Endothelial cell of umbilical vein (primary cell): ENCODE measurements around the gene LDLRAD4. TPM values are rescaled to one million over a fixed set of nuclear protein-coding genes. Genes with fewer than 3 reads are reported as not detected.

Experiments
- BruUV-seq: library from RNA; stranded (reverse); fragments of 400-500 nt; replicated peaks from 2 replicates; lab custom pipeline; 2021; lab: Mats Ljungman, UMichigan
- CTCF ChIA-PET: fragments of 300-600, 350-600 bp; sonication (Branson Sonifier 250); formaldehyde crosslinking; loops from one replicate; lab custom pipeline; 2021; ENCODE audit warnings: antibody characterized with exemption, inconsistent platforms; lab: Charles Lee
- POLR2A ChIA-PET: fragments of 300-600, 350-600 bp; sonication (Branson Sonifier 250); formaldehyde crosslinking; loops from one replicate; lab custom pipeline; 2021; ENCODE audit warnings: antibody characterized with exemption, inconsistent platforms; lab: Charles Lee
- DNase-seq: peaks from one replicate; pipeline ENCODE4 v3.0.0-alpha.2; 2011; ENCODE audit warnings: low read depth, low spot score
- FAIRE-seq: peaks from 2 replicates; lab custom pipeline; 2011; peaks lifted over from hg19 to GRCh38; lab: Jason Lieb, UNC
- H2AFZ ChIP-seq: 2 replicates; pipeline ENCODE4 v1.6.0; 2012; ENCODE audit warnings: low read depth, low read length, control low read depth, inconsistent platforms
- H3K27ac ChIP-seq: 2 replicates; pipeline ENCODE4 v1.5.1; 2011; ENCODE audit warnings: low read depth, mild to moderate bottlenecking, control low read depth, low read length, moderate library complexity; ENCODE audit not compliant: insufficient read depth
- H3K27me3 ChIP-seq, 2 experiments: 2 replicates each; pipeline versions ENCODE4 v1.6.0 to v1.6.1; 2011; ENCODE audit warnings: low read length in 2 of 2, mixed read lengths in 1 of 2; ENCODE audit not compliant: control insufficient read depth in 2 of 2, insufficient read depth in 2 of 2
- H3K36me3 ChIP-seq, 2 experiments: 2 replicates in 1 of 2; 3 replicates in 1 of 2; pipeline ENCODE4 v1.5.1; 2011; ENCODE audit warnings: low read length in 2 of 2, mild to moderate bottlenecking in 1 of 2, moderate library complexity in 1 of 2; ENCODE audit not compliant: control insufficient read depth in 2 of 2, insufficient read depth in 2 of 2; ENCODE audit errors: extremely low read depth in 1 of 2
- H3K4me1 ChIP-seq: 3 replicates; pipeline ENCODE4 v1.5.1; 2011; ENCODE audit warnings: mild to moderate bottlenecking, low read length; ENCODE audit not compliant: control insufficient read depth, insufficient read depth; ENCODE audit errors: extremely low read depth
- H3K4me2 ChIP-seq: 2 replicates; pipeline ENCODE4 v1.6.1; 2011; ENCODE audit warnings: low read length, control low read depth, mixed read lengths; ENCODE audit not compliant: insufficient read depth
- H3K4me3 ChIP-seq, 3 experiments: fragments of 200-600 bp in 1 of 3; sonication (generic), shearing (Covaris generic) in 1 of 3; replicated peaks in 1 of 3; 2 replicates each; pipeline ENCODE4 v1.5.1; 2011 to 2016; ENCODE audit warnings: control low read depth in 3 of 3, low read length in 3 of 3, mild to moderate bottlenecking in 2 of 3, inconsistent platforms in 1 of 3, low read depth in 1 of 3, moderate library complexity in 1 of 3; ENCODE audit not compliant: insufficient read depth in 1 of 3
- H3K79me2 ChIP-seq: 2 replicates; pipeline ENCODE4 v1.6.0; 2012; ENCODE audit warnings: low read length, inconsistent platforms; ENCODE audit not compliant: control insufficient read depth, insufficient read depth
- H3K9ac ChIP-seq: replicated peaks from 2 replicates; pipeline ENCODE3; 2011; ENCODE audit warnings: low read length, control low read depth; ENCODE audit not compliant: insufficient read depth; ENCODE audit errors: extremely low read depth
- H3K9me1 ChIP-seq: replicated peaks from 3 replicates; pipeline ENCODE4 v1.6.0; 2011; ENCODE audit warnings: mild to moderate bottlenecking, low read length; ENCODE audit not compliant: control insufficient read depth, insufficient read depth; ENCODE audit errors: extremely low read depth
- H3K9me3 ChIP-seq: replicated peaks from 2 replicates; pipeline ENCODE4 v1.5.1; 2012; ENCODE audit warnings: low read length, inconsistent platforms; ENCODE audit not compliant: control insufficient read depth, insufficient read depth
- H4K20me1 ChIP-seq: replicated peaks from 2 replicates; pipeline ENCODE3; 2011; ENCODE audit warnings: mild to moderate bottlenecking, low read length; ENCODE audit not compliant: control insufficient read depth, insufficient read depth; ENCODE audit errors: extremely low read depth
- CTCF ChIP-seq, 2 donors: IDR thresholded peaks; 1 replicate in 1 of 2; 2 replicates in 1 of 2; pipeline ENCODE4 v1.5.1; 2011; ENCODE audit warnings: low read length in 2 of 2, mild to moderate bottlenecking in 2 of 2, moderate library complexity in 2 of 2, control low read depth in 1 of 2, inconsistent platforms in 1 of 2, low read depth in 1 of 2; ENCODE audit not compliant: insufficient read depth in 1 of 2; ENCODE audit errors: extremely low read depth in 1 of 2
- EZH2 ChIP-seq: IDR thresholded peaks from 2 replicates; pipeline ENCODE4 v1.6.1; 2012; ENCODE audit warnings: borderline replicate concordance, low read depth, mild to moderate bottlenecking, moderate library complexity, low read length, inconsistent platforms; ENCODE audit not compliant: severe bottlenecking
- FOS ChIP-seq: IDR thresholded peaks from 2 replicates; pipeline ENCODE4 v1.6.1; 2011; ENCODE audit warnings: mild to moderate bottlenecking, low read length, moderate library complexity, borderline replicate concordance; ENCODE audit not compliant: insufficient read depth
- GATA2 ChIP-seq: IDR thresholded peaks from 2 replicates; pipeline ENCODE4 v1.7.0; 2011; ENCODE audit warnings: low read depth, mild to moderate bottlenecking, moderate library complexity, mixed read lengths, low read length; ENCODE audit not compliant: insufficient read length, insufficient read depth
- JUN ChIP-seq: IDR thresholded peaks from 2 replicates; pipeline ENCODE4 v1.6.1; 2011; ENCODE audit warnings: borderline replicate concordance, low read depth; ENCODE audit not compliant: insufficient read length, insufficient read depth
- MAX ChIP-seq: IDR thresholded peaks from 2 replicates; pipeline ENCODE4 v1.6.1; 2011; ENCODE audit not compliant: insufficient read depth, insufficient read length
- MYC ChIP-seq: IDR thresholded peaks from one replicate; pipeline ENCODE4 v1.6.1; 2011; ENCODE audit warnings: mild to moderate bottlenecking, low read depth, low read length
- POLR2A ChIP-seq: IDR thresholded peaks from 2 replicates; pipeline ENCODE4 v1.6.1; 2012; ENCODE audit warnings: low read depth, mild to moderate bottlenecking, control low read depth, low read length
- POLR2AphosphoS5 ChIP-seq: IDR thresholded peaks from 2 replicates; pipeline ENCODE4 v1.6.1; 2012; ENCODE audit warnings: low read depth, mild to moderate bottlenecking, control low read depth, low read length, moderate library complexity; ENCODE audit not compliant: insufficient read depth
- dilution Hi-C: fragments of 300-500 bp; cut with MboI; formaldehyde crosslinking; loops from one replicate; pipeline ENCODE4 v1.15.0; 2019; ENCODE audit warnings: low sequenced_read_pairs; ENCODE audit not compliant: extremely low pct_ligation_motif_present
- intact Hi-C: fragments of 100-400 bp; cut with micrococcal nuclease; formaldehyde crosslinking; loops from one replicate; pipeline ENCODE4 v1.10.0; 2022
- polyA plus RNA-seq, 4 experiments: library from polyadenylated mRNA; depleted of rRNA in 3 of 4; stranded (reverse) in 3 of 4; unstranded in 1 of 4; fragments of >200 nt; gene quantifications; 2 replicates each; pipeline versions ENCODE4 v1.2.1 to v1.2.3, GENCODE V29; 2011 to 2012; ENCODE audit warnings: missing spikeins in 1 of 4
- total RNA-seq: library from RNA; stranded (reverse); gene quantifications from 2 replicates; pipeline ENCODE4 v1.2.3, GENCODE V29; 2021

The LDLRAD4 gene
- total and polyA plus RNA-seq, 2 donors (not counting 3 experiments of a cell fraction or from before 2014, with no cell fraction given): 5.2 to 6.5 TPM

- H3K79me2 ChIP-seq: no peaks in the 10 kb centered on the region
- no peak overlapping the region for H3K4me3 ChIP-seq
- H3K9me3 ChIP-seq: no peaks in the 10 kb centered on the region
- H3K27ac ChIP-seq: no peak overlapping the region
- H3K9ac ChIP-seq: no peak overlapping the region
- TF ChIP-seq JUN (no peak), POLR2AphosphoS5 (no peak), MAX (no peak), MYC (no peak), GATA2 (no peak), EZH2 (no peak), CTCF (IDR thresholded peaks at IDR 0.05; ENCODE audit: extremely low read depth in 1 of 2, insufficient read depth in 1 of 2, low read depth in 1 of 2, low read length in 2 of 2) (no peak), POLR2A (no peak), FOS (no peak)
- H3K27me3 ChIP-seq: no peaks in the 10 kb centered on the region
- no peak overlapping the region for H2AFZ ChIP-seq
- intact Hi-C loops: no loop called here
- no peak overlapping the region for H3K4me2 ChIP-seq
- dilution Hi-C loops: no loop called here
- no TSS peak for BruUV-seq
- POLR2A ChIA-PET: no interaction called here
- H4K20me1 ChIP-seq: no peaks in the 10 kb centered on the region
- CTCF ChIA-PET: interaction anchor here (1.0 to 10.9 kb wide), 3 partner anchors 17 to 308 kb away, joined by 3 to 195 read pairs (median 3); partner anchors contain the start of gene LDLRAD4
- H3K9me1 ChIP-seq: no peaks in the 10 kb centered on the region
- no peaks in the 10 kb centered on the region for H3K36me3 ChIP-seq
- no peak for FAIRE-seq
- H3K4me1 ChIP-seq: no peaks in the 10 kb centered on the region
- DNase-seq: no peak
These were observed 308.0 kb downstream of the LDLRAD4 start for GRCh38 chr18:13526519-13526918.
